Subcutaneous abdominal adipose tissue (tissue), 5 donors: ENCODE results near the gene LILRA1.

Experiments
- H3K27ac ChIP-seq: one replicate; pipeline ENCODE4 v1.7.0; 2013; ENCODE audit warnings: low read depth, mild to moderate bottlenecking, inconsistent platforms, low read length, moderate library complexity
- H3K27me3 ChIP-seq, 5 donors: one replicate each; pipeline ENCODE4 v1.7.0; 2013; ENCODE audit warnings: low read length in 5 of 5, inconsistent platforms in 1 of 5; ENCODE audit not compliant: control insufficient read depth in 5 of 5, insufficient read depth in 4 of 5
- H3K36me3 ChIP-seq, 5 donors: one replicate each; pipeline ENCODE4 v1.7.0; 2013; ENCODE audit warnings: low read length in 5 of 5; ENCODE audit not compliant: control insufficient read depth in 5 of 5, insufficient read depth in 5 of 5
- H3K4me1 ChIP-seq, 5 donors: one replicate each; pipeline ENCODE4 v1.7.0; 2013; ENCODE audit warnings: low read length in 5 of 5, mild to moderate bottlenecking in 3 of 5, moderate library complexity in 1 of 5; ENCODE audit not compliant: control insufficient read depth in 5 of 5, insufficient read depth in 5 of 5
- H3K4me3 ChIP-seq, 5 donors: one replicate each; pipeline ENCODE4 v1.7.0; 2013; ENCODE audit warnings: low read length in 5 of 5, low read depth in 1 of 5
- H3K9ac ChIP-seq, 5 donors: one replicate each; pipeline ENCODE4 v1.7.0; 2013; ENCODE audit warnings: low read length in 5 of 5, mild to moderate bottlenecking in 4 of 5, moderate library complexity in 3 of 5
- H3K9me3 ChIP-seq, 5 donors: one replicate each; pipeline ENCODE4 v1.7.0; 2013; ENCODE audit warnings: low read length in 5 of 5; ENCODE audit not compliant: control insufficient read depth in 5 of 5
- donor health status: healthy.
- donor health status: healthy.
- donor health status: healthy.
- donor health status: healthy.
- donor health status: healthy.

The LILRA1 gene

DNA sequence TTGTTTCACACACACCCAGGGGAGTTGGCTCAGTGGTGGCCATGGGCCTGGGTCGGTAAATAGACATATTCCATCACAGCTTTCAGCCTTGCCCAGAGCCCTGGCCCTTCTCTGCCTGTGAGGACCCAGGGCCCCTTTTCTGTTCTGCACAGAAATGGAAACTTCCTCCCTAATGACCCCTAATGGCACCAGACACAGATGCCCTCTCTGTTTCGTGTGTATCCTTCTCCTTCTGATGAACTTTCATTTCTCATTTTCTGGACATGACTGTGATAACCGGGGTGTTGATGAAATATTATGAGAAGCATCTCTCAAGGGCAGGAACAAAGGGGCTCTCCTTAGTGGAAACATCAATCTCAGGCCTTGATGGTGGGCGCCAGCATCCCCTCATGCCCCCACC is 12.8 kb downstream of the LILRA1 start:
- peaks cover 0 to 8% (median 2%) of the 10 kb centered on the region in 5 donors for H3K27me3 ChIP-seq
- H3K27ac ChIP-seq = no peak overlapping the region
- H3K4me1 ChIP-seq = peaks cover 0 to 23% (median 0%) of the 10 kb centered on the region in 5 donors
- H3K9ac ChIP-seq = no peak overlapping the region
- no peaks in the 10 kb centered on the region for H3K36me3 ChIP-seq
- no peak overlapping the region for H3K4me3 ChIP-seq
- H3K9me3 ChIP-seq = peaks cover 5 to 15% (median 8%) of the 10 kb centered on the region in 5 donors

DNA sequence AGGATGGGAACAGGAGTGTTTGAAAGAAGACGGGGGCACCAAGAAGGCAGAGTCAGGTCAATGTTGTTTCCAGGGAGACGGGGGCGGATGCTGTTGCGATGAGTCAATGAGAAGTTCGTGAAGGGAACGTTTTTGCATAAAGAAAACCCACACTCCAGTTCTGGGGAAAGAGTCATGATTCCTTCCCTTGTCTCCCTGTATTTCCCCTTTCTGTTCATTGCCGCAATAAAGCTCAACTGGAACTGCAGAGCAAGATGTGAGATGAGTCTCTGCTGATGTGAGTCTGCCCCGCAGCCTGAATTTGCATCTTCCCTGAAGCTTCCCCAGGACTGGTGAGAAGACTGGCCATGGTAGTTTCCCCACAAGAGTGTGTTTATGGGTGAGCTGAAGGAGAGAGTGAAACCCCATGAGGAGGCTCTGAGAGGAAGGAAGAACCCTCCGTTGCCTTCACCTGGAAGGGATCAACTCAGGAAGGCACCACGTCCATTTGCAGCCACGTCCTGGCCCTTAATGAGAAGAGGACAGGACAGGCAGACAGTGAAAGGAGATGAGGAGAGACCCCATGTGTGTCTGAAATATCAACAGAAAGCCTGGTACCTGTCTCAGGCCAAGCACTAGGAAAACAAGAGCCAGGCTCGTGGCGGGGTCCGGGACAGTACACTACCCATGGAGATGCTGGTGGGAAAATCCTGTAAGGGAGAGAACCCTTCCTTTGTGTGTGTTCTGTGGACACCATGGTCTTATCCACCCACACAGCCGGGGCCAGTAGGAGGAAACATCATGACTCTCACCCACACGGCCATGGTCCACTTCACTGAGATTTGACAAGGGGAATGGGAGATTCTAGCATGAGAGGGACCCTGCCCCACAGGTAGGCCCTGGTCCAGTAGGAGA is 13.7 kb downstream of the LILRA1 start:
- no peak overlapping the region for H3K27ac ChIP-seq
- peaks cover 0 to 23% (median 0%) of the 10 kb centered on the region in 5 donors for H3K4me1 ChIP-seq
- H3K4me3 ChIP-seq = no peak overlapping the region
- no peaks in the 10 kb centered on the region for H3K36me3 ChIP-seq
- H3K27me3 ChIP-seq = peaks cover 0 to 8% (median 2%) of the 10 kb centered on the region in 5 donors
- peaks cover 5 to 15% (median 8%) of the 10 kb centered on the region in 5 donors for H3K9me3 ChIP-seq
- no peak overlapping the region for H3K9ac ChIP-seq

DNA sequence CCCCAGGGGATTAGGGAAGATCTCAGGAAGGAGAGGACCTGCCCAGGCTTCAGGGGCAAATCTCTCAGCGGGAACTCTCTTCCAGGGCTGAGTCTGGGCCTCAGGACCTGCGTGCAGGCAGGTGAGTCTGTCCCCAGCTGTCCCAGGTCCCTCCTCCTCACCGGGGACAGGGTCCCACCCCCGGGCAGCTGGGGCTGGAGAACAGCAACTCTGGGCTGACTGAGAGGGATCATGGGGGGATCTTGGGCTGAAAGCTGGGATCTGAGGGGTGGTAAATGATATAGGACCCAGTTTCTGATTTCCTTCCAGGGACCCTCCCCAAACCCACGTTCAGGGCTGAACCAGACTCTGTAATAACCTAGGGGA is 14.3 kb downstream of the LILRA1 start:
- peaks cover 0 to 23% (median 0%) of the 10 kb centered on the region in 5 donors for H3K4me1 ChIP-seq
- peaks cover 5 to 15% (median 8%) of the 10 kb centered on the region in 5 donors for H3K9me3 ChIP-seq
- no peaks in the 10 kb centered on the region for H3K36me3 ChIP-seq
- H3K27me3 ChIP-seq = peaks cover 0 to 8% (median 2%) of the 10 kb centered on the region in 5 donors
- no peak overlapping the region for H3K4me3 ChIP-seq
- H3K27ac ChIP-seq = no peak overlapping the region
- no peak overlapping the region for H3K9ac ChIP-seq

GRCh38 chr19:54608205-54608604 is 14.8 kb downstream of the LILRA1 start:
- Histone ChIP-seq H3K4me3 (no peak overlapping the region), H3K4me1 (peaks cover 0 to 23% (median 0%) of the 10 kb centered on the region in 5 donors), H3K27me3 (peaks cover 0 to 8% (median 2%) of the 10 kb centered on the region in 5 donors), H3K9ac (no peak overlapping the region), H3K9me3 (peaks cover 5 to 15% (median 8%) of the 10 kb centered on the region in 5 donors), H3K27ac (no peak overlapping the region), H3K36me3 (no peaks in the 10 kb centered on the region)

DNA sequence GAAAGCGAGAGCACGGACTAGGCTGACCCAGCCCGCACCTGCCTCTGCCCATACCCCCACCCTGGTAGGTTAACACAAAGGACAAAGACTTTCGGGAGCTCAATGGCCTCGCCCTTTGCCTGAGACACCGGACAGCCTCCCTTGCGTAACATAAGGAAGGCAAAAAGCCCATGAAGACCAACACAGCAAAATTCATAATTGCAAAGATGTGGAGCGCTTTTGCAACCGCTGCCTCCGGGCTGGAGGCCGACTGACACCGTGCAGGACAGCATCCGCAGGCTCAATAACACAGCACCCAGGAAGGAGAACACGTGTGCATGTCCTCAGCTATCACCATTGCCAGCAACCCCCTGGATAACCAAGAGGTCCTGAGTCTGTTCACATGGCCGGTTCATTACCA is 15.4 kb downstream of the LILRA1 start:
- no peak overlapping the region for H3K9ac ChIP-seq
- H3K27me3 ChIP-seq = peaks cover 0 to 8% (median 2%) of the 10 kb centered on the region in 5 donors
- H3K27ac ChIP-seq = no peak overlapping the region
- peaks cover 0 to 23% (median 0%) of the 10 kb centered on the region in 5 donors for H3K4me1 ChIP-seq
- peaks cover 5 to 15% (median 8%) of the 10 kb centered on the region in 5 donors for H3K9me3 ChIP-seq
- H3K4me3 ChIP-seq = no peak overlapping the region
- H3K36me3 ChIP-seq = no peaks in the 10 kb centered on the region

- Histone ChIP-seq H3K4me3 (no peak overlapping the region), H3K27ac (no peak overlapping the region), H3K4me1 (peaks cover 0 to 23% (median 0%) of the 10 kb centered on the region in 5 donors), H3K27me3 (peaks cover 0 to 8% (median 2%) of the 10 kb centered on the region in 5 donors), H3K36me3 (no peaks in the 10 kb centered on the region), H3K9me3 (peaks cover 5 to 15% (median 8%) of the 10 kb centered on the region in 5 donors), H3K9ac (no peak overlapping the region)
These were observed 15.9 kb downstream of the LILRA1 start for GRCh38 chr19:54609356-54609791.

GRCh38 chr19:54612428-54612827 is 19.0 kb downstream of the LILRA1 start:
- Histone ChIP-seq H3K27ac (no peak overlapping the region), H3K27me3 (peaks cover 0 to 4% (median 2%) of the 10 kb centered on the region in 5 donors), H3K36me3 (no peaks in the 10 kb centered on the region), H3K9me3 (peaks cover 0 to 10% (median 4%) of the 10 kb centered on the region in 5 donors), H3K9ac (no peak overlapping the region), H3K4me1 (peaks cover 0 to 9% (median 0%) of the 10 kb centered on the region in 5 donors), H3K4me3 (no peak overlapping the region)

GRCh38 chr19:54614726-54615125 is 21.3 kb downstream of the LILRA1 start:
- Histone ChIP-seq H3K9ac (no peak overlapping the region), H3K4me3 (no peak overlapping the region), H3K27me3 (no peaks in the 10 kb centered on the region), H3K27ac (no peak overlapping the region), H3K36me3 (no peaks in the 10 kb centered on the region), H3K9me3 (peaks cover 0 to 10% (median 3%) of the 10 kb centered on the region in 5 donors), H3K4me1 (no peaks in the 10 kb centered on the region)

GRCh38 chr19:54616057-54616456 is 22.6 kb downstream of the LILRA1 start:
- Histone ChIP-seq H3K9me3 (peaks cover 0 to 10% (median 0%) of the 10 kb centered on the region in 5 donors), H3K4me3 (no peak overlapping the region), H3K36me3 (no peaks in the 10 kb centered on the region), H3K4me1 (no peaks in the 10 kb centered on the region), H3K27ac (no peak overlapping the region), H3K9ac (no peak overlapping the region), H3K27me3 (no peaks in the 10 kb centered on the region)

- no peaks in the 10 kb centered on the region for H3K27me3 ChIP-seq
- H3K4me3 ChIP-seq = no peak overlapping the region
- no peak overlapping the region for H3K27ac ChIP-seq
- no peaks in the 10 kb centered on the region for H3K36me3 ChIP-seq
- H3K9me3 ChIP-seq = peaks cover 0 to 10% (median 0%) of the 10 kb centered on the region in 5 donors
- H3K4me1 ChIP-seq = no peaks in the 10 kb centered on the region
- no peak overlapping the region for H3K9ac ChIP-seq
These were observed 23.6 kb downstream of the LILRA1 start for GRCh38 chr19:54616821-54617560.
